Tibial nerve (tissue), 3 donors: ENCODE results near the gene PIK3R3.
"Not testable (repeated sequence)": the region's sequence is repeated elsewhere in the genome, so short reads cannot be mapped to it uniquely, and the experiment has no call there.

Source experiments
- POLR2A ChIP-seq, 2 donors: fragments of 450-650 bp; IDR thresholded peaks; one replicate each; pipeline ENCODE4 v1.6.1; 2017; ENCODE audit warnings: antibody characterized with exemption in 2 of 2, mild to moderate bottlenecking in 2 of 2, moderate library complexity in 2 of 2
- TF ChIP-seq, protein P1 (sequence below), 5 experiments: fragments of 200-600 bp in 3 of 5; fragments of 450-650 bp in 2 of 5; sonication (generic) in 3 of 5; IDR thresholded peaks; one replicate each; pipeline ENCODE4 v1.5.1; 2016 to 2019; ENCODE audit warnings: antibody characterized with exemption in 5 of 5, mild to moderate bottlenecking in 3 of 5, moderate library complexity in 2 of 5

GRCh38 chr1:46093832-46094231, 38.6 kb downstream of the PIK3R3 start:
- TF ChIP-seq, protein P1, sequence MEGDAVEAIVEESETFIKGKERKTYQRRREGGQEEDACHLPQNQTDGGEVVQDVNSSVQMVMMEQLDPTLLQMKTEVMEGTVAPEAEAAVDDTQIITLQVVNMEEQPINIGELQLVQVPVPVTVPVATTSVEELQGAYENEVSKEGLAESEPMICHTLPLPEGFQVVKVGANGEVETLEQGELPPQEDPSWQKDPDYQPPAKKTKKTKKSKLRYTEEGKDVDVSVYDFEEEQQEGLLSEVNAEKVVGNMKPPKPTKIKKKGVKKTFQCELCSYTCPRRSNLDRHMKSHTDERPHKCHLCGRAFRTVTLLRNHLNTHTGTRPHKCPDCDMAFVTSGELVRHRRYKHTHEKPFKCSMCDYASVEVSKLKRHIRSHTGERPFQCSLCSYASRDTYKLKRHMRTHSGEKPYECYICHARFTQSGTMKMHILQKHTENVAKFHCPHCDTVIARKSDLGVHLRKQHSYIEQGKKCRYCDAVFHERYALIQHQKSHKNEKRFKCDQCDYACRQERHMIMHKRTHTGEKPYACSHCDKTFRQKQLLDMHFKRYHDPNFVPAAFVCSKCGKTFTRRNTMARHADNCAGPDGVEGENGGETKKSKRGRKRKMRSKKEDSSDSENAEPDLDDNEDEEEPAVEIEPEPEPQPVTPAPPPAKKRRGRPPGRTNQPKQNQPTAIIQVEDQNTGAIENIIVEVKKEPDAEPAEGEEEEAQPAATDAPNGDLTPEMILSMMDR (IDR thresholded peaks at IDR 0.05): not testable (repeated sequence)
- not testable (repeated sequence) for TF ChIP-seq POLR2A (IDR thresholded peaks at IDR 0.05)
